GM12873 (cell line): ENCODE results near the gene PELI2.

Source experiments
- TF ChIP-seq, protein P1 (sequence below): IDR thresholded peaks from 2 replicates; pipeline ENCODE4 v1.5.1; 2012; ENCODE audit warnings: low read depth, mild to moderate bottlenecking, moderate library complexity, low read length, control low read depth; ENCODE audit not compliant: insufficient read depth; ENCODE audit errors: missing control alignments

PELI2 gene

DNA sequence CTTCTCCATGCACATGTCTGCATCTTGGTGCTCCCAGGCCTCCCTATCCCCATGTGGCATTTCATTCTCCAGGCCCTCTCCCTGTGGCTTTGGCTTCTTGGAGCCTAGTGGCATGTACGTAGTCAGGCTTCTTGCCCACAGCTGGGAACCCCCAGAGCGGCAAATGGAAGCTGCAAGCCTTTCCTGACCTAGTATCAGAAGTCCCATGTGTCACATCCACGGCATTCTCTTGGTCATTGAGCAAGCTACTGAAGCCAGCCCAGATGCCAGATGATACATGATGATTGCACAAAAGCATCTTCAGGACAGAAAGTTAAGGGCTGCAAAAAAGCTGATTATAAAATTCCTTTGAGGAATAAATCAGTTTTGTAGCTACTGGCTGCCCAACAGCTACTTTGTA lies 154.9 kb downstream of the PELI2 start:
- TF ChIP-seq, protein P1, sequence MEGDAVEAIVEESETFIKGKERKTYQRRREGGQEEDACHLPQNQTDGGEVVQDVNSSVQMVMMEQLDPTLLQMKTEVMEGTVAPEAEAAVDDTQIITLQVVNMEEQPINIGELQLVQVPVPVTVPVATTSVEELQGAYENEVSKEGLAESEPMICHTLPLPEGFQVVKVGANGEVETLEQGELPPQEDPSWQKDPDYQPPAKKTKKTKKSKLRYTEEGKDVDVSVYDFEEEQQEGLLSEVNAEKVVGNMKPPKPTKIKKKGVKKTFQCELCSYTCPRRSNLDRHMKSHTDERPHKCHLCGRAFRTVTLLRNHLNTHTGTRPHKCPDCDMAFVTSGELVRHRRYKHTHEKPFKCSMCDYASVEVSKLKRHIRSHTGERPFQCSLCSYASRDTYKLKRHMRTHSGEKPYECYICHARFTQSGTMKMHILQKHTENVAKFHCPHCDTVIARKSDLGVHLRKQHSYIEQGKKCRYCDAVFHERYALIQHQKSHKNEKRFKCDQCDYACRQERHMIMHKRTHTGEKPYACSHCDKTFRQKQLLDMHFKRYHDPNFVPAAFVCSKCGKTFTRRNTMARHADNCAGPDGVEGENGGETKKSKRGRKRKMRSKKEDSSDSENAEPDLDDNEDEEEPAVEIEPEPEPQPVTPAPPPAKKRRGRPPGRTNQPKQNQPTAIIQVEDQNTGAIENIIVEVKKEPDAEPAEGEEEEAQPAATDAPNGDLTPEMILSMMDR, result no peak

DNA sequence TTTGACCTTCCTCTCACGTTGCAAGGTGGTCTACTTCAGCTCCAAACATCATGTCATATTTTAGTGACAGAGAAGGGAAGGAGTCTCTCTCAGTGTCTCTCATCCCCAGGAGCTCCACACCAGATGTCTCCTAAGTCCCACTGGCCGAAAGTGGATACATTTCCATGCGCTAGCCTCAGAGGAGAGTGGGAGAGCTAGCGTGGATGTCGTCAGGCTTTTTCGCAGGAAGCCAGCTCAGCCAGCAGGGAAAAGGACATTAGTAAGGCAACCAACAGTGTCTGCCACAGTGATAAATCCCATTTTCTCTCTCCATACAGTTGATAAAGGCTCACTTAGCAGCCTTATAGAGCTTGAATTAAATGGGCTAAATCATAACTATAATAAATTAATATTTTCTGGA lies 155.7 kb downstream of the PELI2 start:
- TF ChIP-seq, protein P1, result no peak

DNA sequence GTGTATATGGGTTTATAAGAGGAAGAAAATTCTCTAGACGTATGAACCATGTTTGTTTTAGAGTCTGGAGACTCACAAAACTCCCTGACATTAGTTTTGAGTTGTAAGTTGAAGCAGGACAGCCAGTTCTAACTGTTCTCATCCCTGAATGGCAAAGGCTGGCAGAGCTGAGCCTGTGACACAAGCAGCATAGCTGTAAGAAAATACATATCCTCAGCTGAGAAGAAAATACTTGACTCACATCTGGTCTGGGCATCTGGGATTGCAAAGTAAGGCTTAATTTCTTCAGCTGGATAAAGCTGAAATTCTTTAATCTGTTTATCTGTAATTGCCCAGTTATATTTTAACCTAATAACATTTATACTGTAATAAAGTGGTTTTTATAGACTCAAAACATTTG lies 156.3 kb downstream of the PELI2 start:
- TF ChIP-seq, protein P1, result no peak

DNA sequence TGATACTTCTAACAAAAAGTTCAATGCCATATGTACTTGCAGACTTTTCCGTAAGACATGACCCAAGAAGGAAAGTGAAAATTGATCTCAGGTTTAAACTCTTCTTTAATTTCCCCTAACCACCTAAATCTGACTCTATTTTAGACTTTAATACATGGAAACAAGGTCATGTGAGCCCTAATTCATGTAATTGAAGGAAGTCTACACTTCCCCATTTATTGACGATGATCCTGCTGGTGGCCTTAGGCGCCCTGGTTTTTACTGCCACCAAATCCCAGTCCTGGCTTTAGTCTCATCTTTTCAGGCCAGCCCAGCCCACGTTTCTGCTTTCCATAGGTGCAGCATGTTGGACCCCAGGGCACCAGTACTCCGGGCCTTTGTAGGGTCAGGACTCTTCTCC lies 157.9 kb downstream of the PELI2 start:
- TF ChIP-seq, protein P1, result no peak

DNA sequence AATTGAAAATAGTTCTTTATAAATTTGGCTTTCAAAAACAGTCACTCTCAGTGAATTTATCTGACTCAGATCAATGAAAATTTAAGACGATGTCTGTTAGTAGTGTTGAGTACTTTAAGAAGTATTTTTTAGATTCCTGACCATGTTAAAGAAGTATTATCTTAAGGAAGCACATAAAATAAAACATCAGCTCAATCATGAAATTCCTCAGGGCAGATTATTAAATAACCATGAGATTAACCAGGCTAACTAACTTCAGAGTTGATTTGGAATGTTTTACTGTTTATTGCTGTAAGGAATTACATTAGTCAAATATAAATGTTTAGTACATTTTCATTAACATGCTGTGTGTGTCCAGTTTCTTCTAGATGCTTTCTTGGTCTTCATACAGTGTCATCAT lies 160.2 kb downstream of the PELI2 start:
- TF ChIP-seq, protein P1, result no peak

DNA sequence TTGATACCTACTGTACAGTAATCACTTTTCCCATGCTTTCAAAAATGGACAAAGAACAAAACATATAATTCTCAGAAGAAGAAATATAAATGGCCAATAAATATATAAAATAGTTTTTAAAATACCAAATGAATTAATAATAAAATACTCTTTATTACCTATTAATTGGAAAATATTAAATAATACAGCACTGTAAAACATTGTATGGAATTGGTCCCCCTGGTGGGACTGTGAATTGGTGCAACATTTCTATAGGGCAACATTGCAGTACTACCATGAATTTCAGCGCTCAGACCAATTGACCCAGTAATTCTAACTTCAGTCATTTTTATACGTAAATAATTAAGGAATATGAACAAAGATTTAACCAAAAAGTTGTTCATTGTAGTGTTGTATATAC lies 162.6 kb downstream of the PELI2 start:
- TF ChIP-seq, protein P1, result no peak

DNA sequence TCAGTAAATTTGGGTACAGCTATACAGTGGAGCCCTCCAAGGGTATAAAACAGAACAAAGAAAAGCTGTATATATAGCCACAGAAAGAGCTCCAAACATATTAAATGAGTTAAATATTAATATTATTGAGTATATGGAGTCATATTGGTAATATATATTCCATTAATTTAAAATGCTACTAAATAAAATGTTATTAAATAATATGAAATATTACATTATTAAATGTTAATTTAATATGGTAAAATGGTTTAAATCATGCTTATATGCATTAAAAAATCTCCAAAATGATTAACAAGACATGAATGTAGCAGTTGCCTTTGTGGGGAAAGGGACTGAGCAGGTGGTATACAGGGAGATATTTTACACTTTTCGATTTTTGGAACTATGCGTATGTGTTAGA lies 164.0 kb downstream of the PELI2 start:
- TF ChIP-seq, protein P1, result no peak
